IPS-NIHi7 (cell line): Measurements from ENCODE around the gene TBX20.
A peak's percentile ranks its signal among the peaks of the same experiment; 100 is the strongest.

Source experiments
- DNase-seq: peaks from one replicate; pipeline ENCODE4 v3.0.0; 2012; ENCODE audit warnings: mixed read lengths; ENCODE audit errors: extremely low spot score

TBX20 gene, protein sequence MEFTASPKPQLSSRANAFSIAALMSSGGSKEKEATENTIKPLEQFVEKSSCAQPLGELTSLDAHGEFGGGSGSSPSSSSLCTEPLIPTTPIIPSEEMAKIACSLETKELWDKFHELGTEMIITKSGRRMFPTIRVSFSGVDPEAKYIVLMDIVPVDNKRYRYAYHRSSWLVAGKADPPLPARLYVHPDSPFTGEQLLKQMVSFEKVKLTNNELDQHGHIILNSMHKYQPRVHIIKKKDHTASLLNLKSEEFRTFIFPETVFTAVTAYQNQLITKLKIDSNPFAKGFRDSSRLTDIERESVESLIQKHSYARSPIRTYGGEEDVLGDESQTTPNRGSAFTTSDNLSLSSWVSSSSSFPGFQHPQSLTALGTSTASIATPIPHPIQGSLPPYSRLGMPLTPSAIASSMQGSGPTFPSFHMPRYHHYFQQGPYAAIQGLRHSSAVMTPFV

DNA sequence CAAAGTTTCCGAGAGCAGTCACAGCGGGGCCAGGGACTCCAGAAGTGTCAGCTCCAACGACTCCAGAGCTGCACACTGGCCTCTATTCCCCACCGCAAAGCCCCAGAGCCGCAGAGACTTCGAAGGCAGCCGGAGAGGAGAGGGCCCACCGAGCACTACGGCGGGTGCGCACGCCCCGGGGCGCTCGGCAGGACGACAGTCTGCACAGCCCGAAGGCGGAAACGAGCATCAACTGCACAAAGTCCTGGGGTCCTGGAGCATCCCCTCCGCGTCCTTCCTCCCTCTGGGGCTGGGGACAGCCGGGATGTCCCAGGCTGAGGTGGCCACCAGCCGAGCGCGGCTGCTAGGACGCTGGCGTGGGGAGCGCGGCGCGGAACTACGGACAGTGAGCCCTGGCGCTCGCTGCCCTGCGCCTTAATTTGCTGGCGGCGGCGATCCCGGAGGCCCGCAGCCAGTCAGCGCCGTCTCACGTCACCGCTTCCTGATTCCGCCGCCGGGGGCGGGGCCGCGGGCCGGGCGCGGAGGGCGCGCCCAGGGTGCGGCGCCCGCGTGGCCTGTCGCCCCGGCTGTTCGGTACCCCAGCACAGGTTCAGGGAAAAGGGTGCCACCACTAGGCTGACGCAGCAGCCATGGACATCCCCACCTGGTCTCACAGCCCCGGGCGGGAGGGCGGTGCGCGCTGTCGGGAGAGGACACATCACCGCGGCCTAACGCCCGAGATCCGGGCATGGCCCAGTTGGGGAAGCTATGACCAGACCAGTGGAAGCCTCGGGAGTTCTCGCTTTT, at the start of gene TBX20:
Gene TBX20, minus strand, starts transcription at position 391 of the 786 bp plus-strand sequence. CDS start 480 bp downstream, outside the sequence.
- peak; percentile 76 for DNase-seq

DNA sequence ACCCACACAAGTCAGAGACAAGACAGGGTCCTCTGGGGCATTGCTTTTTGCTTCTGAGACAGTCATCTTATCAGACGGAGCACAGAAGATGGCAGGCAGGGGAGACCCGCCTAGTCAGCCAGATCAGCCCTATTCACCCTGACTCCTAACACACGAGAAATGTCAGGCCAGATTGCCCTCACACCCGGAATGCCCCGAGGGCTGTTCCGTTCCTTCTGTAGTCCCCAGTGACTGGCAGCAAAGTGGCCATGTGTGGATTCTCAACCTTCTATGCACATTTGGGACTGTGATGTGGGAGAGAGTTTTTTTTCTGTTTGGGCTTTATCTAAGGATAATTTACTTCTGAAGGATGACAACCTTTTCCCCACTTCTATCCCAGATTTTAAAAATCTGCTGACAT, 35.5 kb upstream of the TBX20 start:
- DNase-seq, result no peak

DNA sequence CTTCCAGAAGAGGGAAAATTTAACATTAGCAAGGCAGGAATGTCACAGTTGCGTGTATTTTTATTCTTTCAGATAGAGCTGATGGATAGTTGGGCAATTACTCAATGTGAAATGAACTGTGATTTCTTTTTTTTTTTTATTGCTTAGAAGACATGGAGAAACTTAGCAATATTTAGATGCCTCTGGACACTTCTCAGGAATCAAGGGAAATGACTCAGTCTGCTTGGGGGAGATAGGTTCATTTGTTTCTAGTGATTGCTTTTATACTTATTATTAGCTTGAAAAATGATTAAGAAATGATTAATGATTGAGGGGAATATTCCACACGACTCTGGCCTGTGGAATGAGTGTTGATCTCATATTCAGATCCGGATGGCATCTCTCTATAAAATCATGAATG, 33.1 kb upstream of the TBX20 start:
- DNase-seq, result no peak

DNA sequence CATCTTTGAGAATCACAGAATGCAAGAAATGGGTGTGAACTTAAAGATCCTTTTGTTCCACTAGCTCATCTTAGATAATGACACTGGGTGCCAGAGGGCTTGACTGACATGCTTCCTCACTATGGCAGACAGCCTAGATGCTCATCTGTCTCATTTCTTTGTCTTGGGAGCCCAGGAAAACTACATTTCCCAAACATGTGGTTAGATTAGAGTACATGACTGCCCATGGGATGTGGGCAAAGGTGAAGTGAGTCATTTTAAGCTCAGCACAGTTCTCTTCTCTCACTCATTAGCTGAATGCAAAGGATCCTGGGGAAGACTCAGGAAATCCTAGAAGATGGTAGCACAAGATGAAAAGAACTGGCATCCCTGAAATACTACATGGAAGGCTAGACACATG, 32.5 kb upstream of the TBX20 start:
- no peak for DNase-seq

DNA sequence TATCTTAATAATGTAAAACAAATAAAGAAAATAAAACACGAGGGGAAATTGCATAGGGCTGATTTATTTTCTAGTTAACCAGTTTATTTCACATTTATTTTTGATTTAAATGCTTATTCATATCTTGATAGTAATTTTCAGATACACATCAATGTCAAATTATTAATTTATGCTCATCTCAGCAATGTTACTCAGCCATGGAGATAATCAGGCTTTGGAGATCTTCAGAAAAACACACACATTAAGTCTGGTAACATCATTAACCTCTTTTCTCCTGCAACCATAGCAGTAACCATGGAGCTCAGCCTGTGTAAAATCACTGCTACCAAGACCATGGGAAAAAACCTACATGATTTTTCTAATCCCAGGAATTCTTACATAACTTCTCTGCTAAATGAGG, 31.9 kb upstream of the TBX20 start:
- no peak for DNase-seq

DNA sequence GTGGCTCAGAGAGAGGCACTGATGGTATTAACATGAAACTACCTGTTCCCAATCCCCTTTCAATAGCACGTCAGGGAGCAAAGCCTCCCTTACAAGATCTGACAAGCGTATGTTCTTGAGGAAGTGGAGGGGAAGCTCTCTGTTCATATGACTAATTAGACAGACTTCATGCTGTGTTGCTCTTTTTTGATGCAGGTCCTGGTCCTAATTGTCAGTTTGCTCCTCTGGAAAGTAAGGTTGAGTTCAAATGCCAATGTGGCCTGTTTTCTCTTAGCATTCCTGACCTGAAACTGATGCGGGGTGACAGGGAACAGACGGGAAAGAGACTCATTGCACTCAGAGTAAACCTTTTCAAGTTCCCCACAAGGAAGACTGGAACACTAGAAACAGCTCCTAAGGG, 27.0 kb upstream of the TBX20 start:
- no peak for DNase-seq

DNA sequence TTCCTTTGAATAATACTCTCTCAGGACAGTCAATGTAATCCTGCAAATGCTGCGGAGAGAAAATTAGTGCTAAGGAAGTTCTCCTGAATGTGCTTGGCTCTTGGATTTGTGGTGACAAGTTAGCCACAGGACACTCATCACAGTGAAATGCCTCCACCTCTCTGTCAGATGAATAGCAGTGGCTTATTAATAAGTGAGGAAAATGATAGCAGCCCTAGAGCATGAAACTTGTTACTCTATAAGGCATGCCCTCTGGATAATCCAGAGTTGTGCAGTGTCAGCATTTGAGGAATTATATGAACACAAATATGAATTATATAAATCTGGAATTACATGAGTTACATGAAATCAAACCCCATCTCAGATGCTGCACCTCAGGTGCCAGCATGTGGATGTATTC, 23.5 kb upstream of the TBX20 start:
- no peak for DNase-seq

DNA sequence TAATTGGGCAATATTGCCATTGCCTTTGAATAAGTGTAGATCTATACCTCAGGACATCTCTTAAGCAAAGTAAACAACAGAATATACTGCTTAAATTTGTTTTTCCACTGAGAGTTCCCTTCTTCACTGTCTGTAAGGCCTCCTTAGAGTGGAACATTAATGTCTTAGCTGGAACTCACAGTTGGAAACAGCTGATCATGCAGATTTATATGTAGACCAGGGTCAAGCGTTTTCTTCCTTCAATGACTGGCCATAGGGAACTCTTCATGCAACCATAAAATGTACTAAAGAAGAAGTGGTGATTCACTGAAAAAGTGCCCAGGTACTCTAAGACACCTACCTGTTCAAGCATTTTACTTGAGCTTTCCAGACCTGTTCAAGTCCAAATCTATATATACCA, 18.3 kb upstream of the TBX20 start:
- no peak for DNase-seq

DNA sequence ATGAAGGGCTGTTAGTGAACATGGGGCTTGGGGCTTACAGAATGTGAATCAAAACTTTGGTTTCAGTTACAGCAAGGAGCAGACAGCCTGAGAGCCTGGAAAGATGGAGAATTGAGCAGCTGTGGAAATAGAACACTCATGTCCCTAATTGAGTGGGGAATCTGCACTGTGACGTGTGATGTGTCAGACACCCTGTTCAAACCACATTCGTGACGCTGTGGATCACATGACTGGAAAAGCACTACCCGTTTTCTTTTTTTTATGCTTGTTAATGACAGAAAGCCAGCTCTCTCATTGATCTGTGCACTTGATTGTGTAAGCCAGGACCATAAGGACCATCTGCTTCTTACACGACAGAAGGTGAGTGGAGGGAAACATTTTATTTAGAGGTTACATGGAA, 15.1 kb upstream of the TBX20 start:
- DNase-seq, result no peak

DNA sequence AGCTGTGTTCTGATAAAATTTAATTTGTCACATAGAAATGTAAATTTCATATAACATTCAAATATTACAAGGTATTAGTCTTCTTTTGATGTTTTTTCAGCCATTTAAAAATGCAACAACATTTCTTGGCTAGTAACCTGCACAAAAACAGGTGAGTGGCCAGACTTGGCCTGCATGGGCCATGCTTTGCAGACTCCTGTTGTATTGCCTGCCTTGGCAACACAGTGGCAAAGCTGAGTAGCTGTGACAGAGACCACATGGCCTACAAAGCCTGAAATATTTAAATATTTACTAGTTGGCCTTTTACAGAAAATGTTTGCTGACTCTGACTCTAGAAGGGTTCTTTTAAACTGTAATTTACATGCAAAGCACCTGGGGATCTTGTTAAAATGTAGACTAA, 13.5 kb upstream of the TBX20 start:
- no peak for DNase-seq

DNA sequence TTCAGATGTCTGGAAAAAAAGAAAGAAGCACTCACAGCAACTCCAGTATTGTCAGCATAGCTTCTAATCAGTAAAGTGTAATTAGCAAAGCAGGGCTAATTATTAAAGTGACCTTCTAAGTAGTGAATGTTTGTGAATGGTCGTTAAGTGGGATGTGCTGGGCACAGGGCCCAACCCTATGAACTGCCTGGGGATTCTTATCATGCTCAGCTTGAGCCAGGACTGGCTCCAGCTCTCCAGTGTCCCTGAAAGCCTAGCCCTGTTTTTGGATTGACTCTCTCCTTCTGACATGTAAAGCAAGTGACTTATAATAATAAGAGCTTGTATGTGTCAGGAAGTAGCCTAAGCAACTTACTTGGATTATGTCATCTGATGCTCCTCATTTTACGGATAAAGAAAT, 9.5 kb upstream of the TBX20 start:
- no peak for DNase-seq

DNA sequence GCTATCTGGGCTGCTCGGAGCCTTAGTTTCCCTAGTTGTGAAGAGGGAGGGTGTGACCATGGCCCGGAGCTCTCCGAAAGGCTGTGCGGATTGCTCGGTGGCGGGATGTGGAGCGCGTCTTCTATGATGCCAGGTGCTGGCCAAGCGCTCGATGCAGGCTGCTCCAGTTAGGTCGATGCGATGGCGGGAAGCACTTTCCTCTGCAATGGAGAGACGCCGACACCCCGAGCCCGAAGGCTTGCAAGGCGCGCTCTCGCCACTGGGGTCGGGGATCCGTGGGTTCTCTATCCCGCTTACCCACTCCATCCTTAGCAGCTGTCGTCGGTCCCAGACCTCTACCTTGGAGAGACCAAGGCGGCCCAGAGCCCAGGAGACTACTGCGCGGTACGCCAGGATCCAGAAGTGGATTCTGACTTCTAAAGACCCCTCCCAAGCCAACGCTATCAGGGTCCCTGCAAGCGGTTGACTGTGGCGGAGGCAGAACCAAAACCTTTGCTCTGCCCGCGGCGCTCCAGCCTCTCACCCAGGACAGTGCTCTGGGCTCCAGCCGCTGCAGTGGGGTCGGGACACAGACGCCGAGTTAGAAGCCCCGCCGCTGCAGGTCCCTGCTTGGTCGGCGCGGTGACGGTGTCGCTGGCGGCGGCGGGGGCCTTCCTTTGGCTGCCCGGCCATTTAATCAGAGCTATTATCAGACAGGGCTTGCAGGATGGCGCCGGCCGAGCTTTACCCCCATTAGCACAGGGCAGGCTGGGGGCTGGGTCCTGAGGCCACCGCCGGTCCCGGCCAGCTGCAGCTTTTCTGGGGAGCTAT, 7.8 kb upstream of the TBX20 start:
- DNase-seq, result peak; percentile 43

DNA sequence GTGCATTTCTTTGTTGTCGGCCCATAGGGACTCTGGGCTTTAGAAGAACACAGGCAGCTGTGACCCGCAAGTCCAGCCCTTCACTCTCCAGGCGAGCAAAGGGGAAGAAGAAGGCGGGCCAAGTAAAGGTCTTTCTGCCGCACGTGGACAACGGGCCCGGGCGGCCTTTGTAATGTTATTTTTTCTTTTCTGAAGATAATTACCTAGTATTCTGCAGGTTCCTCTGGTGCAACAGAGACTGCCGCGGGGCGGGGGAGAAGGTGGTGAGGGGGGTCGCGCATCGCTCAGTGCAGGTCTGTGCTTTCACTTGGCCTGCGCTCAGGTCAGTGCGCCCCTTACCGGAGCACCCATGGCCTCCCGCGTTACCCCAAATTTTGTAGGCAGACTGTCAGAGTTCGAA, 7.1 kb upstream of the TBX20 start:
- peak; percentile 29 for DNase-seq

DNA sequence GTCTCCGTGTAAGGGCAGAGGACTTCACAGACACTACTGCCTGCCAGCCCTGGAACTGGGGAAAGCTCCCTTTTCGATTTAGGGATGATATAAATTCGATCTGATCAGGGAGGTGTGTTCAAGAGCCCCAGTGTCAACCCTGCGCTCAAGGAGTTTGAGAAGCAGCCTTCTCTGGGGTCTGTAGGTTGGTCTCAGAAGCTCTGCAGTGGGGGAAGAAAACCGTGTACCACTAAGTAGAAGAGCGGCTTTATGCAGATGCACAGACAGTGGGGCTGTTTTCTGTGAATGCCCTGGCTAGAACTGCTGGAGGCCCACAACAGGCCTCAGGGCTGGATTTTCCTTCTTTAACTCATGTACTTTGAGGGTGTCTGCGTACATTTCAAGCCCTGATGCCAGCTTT, 6.3 kb upstream of the TBX20 start:
- no peak for DNase-seq

DNA sequence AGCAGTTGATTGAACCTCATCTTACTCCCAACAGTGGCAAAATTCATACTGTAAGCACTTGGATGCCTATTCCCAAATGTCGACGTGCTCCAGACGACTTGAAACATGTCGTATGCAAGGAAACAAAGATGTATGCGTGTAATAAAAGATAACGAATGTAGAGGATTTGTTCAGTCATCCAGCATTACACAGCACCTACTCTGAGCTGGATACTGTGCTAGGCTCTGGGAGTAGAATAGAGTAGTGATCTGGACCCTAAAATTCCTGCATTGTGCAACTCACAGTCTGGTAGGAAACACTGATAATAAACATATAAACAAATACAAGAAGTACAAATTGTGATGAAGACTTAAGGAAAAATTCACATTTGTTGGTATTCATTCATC, 5.6 kb upstream of the TBX20 start:
- no peak for DNase-seq

DNA sequence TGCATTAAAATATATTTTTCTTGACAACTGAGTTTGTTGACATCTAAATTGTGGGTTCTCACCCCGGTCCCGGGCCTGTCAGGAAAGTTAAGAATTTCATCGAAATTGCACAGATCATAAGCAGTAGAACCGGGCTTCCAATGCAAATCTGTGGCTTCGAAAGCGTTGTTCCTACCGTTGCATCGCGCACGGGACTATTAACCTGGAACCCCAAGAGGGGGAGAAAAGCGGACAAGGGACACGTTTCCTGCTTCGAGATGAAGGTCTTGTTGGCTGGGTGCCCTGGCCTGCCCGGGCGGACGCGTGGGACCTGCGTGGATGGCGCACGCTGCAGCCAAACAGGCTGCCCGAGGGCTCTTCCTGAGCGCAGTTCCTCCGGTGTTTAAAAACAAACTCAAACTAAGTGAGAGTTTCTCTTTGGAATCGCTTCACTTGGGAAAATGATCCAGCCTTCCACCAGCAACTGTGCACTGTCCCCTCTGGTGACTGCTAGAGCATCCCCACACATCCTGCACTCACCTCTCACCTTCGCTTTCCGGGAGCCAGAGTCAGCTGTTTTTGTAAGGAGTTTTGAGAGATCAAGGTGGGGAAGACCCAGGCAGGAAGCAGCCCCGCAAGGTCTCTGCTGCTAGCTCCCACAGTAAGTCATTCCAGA, 5.1 kb upstream of the TBX20 start:
- DNase-seq, result no peak

DNA sequence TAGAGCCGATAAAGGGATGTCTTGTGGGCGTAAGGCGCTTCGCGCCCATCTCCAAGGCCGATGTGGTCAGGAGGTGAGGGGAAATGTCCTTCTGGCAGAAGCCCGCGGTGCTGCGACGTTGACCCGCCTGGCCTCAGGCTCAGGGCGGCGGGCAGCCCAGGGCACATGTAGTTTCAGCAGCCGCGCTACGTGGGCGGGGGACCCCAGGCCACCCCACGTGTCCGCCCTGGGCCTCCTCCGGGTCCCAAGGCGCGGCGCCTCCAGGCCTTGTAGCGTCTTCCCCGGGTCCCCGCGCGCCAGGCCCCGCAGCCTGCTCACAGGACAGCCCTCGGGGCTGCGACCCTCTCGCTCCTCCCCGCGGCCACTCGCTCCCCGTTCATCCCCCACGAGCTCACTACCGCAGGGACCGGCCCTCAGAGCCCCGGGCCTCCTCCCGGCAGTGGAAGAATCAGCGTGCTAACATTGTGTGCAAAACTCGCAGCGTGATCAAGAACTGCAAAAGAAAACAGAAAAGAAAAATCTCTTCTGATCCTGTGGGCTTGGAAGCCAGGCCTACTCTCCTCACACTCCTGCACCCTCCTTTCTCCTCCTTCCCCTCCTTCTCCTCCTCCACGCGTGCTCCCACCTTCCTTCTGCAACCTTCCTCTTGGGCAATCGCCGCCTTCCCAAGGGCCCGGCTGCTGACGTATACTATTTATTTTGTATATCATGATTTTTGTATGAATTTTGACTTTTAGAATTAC, 4.4 kb upstream of the TBX20 start:
- peak; percentile 22 for DNase-seq

DNA sequence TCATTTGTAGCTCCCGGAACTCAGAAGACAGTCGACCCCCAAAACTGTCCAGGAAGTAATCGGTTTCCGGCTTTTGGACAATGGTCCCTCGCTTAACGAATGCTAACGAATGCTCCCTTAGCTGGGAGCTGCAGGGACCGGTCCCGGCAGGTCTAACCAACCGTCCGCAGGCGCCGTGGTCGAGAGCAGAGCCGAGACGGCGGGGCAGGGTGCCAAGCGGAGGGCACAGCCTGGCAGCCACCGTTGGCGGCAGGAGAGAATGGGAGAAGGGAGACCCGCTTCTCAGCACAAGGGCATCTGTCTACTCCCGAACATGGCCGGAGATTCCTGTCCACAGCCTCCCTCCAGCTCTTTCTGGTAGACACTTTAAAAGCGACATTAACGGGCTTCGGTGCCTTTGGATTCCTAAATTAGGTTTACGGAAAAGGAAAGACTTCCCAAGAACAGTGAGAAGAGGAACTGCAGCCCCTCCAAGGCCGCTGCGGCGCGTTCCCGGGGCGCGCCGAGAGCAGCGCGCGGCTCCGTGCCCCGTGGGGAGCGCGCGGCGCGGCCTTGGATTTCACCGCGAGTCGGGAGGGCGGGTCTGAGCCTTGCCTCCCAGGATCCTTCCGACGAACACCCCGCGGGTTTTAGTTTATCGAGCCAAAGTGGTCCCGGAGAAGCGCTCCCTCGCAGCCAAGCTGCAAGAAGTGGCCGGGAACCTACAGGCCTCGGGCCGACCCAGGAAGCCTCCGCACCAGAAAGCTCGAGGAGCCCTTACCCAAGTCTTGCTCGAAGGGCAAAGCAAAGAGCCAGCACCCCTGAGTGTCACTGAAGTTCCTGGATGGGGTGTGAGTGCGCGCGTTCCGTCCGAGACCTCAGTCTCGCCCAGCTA, 3.6 kb upstream of the TBX20 start:
- DNase-seq, result peak; percentile 22

DNA sequence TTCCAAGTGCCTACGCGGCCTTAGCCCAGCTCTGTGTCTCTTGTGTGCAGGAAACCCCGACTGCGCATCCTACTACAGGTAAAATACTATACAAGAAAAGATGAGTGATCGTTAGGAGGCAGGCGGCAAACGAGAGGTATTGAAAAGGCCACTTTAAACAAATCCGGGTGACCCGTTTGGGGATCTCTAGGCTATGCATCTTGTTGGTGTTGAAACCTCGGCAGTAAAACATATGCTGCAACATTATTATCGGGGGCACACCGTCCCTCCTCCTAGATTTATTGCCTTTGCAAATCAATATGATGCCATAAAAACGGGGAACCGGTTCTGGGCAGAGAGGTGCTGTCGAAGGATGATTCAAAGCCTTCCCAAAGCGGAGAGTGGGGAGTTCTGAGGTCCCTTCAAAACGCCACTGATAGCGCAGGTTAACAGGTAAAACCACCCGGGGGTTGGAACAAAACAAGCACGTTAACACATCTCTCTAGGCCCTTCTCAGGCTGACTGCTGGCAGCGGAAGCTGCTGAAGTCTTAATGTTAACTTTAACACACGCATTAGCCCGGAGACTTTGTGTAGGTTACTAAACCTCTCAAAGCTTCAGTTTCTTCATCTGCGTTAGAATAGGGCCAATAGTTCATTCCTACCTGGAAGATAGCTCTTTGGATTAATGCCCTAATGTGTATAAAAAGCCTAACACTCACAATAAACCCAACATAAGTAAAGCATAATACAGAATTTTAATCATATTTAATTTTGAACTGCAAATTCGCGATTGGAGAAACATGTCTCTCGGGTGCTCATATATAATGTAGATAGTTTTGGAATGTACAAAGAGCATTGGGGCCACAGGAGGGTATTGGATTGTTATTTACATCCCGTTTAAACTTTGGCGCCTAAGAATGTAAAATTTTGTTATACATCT, 2.6 kb upstream of the TBX20 start:
- peak; percentile 29 for DNase-seq
